Measurements from ENCODE around the gene MRPS34.
"Not testable (repeated sequence)": the region's sequence is repeated elsewhere in the genome, so short reads cannot be mapped to it uniquely, and the experiment has no call there.

Gene MRPS34

DNA sequence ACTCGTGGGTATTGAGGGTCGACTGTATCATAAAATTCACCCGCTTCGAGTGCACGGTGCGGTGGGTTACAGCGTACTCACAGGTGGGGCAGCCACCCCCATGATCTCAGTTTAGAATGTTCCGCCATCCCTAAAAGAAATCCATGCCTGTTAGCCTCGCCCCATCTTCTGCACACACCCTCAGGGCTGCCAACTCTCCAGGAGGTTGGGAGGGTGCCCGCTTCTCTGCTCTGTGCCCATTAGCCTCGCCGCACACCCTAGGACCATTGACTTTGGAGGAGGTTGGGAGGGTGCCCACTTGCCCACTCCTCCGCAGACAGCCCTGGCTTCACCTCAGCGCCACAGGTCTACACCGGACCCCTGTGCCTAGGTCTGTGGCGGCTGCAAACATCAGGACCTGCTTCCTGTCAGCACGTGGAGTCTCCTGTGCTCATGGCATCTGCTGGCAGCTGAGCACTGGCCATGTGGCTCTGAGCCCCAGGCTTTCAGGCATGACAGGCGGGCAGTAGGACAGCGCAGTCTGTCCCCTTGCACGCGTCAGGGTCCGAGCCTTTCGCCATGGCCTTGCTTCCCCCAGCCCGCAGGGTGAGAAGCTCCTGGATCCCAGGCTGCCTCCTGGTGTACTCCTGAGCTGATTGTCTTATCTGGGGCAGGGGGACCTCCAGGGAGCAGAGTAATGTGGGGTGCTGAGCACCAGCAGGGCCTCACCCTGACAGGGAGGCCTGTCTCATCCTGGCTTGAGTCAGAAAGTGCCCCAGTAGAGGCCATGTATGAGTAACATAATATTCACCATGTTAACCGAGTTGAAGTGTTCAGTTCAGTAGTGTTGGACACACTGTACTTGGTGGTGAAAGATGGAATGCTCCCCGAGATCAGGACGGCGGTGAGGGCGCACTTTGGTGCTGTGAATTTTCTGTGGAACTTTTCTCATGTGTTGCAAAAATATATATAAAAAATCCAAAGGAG, 23.5 kb downstream of the MRPS34 start:
- TF ChIP-seq ZNF274 (IDR thresholded peaks at IDR 0.05; ENCODE audit: low read depth, low read length) = no peak
- no peak overlapping the region for H3K4me3 ChIP-seq (ENCODE audit: low read length)

DNA sequence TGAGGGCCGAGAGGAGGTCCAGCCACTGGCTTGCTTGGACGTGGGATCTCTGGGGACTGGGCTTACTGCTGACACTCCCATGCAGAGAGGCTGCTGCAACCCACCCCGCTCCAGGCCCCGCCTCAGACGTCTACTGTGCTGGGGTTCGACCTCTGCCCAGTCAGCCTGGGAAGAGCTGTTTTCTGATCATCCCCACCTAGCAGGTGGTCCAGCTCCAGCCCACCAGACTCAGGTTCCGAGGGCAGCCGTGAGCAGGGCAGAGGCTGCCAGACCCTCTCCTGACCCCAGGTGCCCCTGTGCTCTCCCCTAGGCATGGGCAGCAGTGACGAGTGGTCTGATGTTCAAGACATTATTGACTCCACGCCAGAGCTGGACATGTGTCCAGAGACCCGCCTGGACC, 25.0 kb downstream of the MRPS34 start:
- TF ChIP-seq ZNF274 (IDR thresholded peaks at IDR 0.05; ENCODE audit: low read depth, low read length) = no peak
- H3K4me3 ChIP-seq (ENCODE audit: low read length) = no peak overlapping the region

DNA sequence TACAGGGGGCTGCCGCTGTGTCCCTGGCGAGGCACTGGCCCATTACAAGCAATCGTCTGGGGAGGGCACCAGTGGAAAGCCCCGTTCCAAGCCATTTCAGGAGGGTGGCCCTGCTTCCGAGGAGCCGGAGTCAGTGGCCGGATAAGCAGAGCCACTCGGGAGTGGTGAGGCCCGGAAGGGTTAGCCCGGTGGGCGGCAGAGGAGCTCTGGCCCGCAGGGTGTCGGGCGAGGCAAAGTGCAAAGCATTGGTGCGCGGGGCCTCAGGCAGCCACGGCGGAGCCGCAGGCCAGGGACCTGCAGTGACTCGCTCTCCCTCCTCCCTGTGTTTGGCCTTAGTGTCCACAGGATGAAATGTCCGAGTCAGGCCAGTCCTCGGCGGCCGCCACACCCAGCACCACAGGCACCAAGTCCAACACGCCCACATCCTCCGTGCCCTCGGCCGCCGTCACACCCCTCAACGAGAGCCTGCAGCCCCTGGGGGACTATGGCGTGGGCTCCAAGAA, 26.2 kb downstream of the MRPS34 start:
- TF ChIP-seq ZNF274 (IDR thresholded peaks at IDR 0.05; ENCODE audit: low read depth, low read length) = no peak
- H3K4me3 ChIP-seq (ENCODE audit: low read length) = no peak overlapping the region

GRCh38 chr16:1745900-1746692, 26.8 kb downstream of the MRPS34 start:
- H3K4me3 ChIP-seq (ENCODE audit: low read length) = no peak overlapping the region
- TF ChIP-seq ZNF274 (IDR thresholded peaks at IDR 0.05; ENCODE audit: low read depth, low read length) = no peak

- H3K4me3 ChIP-seq (ENCODE audit: low read length) = no peak overlapping the region
- TF ChIP-seq ZNF274 (IDR thresholded peaks at IDR 0.05; ENCODE audit: low read depth, low read length) = no peak
Measured at GRCh38 chr16:1745181-1745899, 27.6 kb downstream of the MRPS34 start.

DNA sequence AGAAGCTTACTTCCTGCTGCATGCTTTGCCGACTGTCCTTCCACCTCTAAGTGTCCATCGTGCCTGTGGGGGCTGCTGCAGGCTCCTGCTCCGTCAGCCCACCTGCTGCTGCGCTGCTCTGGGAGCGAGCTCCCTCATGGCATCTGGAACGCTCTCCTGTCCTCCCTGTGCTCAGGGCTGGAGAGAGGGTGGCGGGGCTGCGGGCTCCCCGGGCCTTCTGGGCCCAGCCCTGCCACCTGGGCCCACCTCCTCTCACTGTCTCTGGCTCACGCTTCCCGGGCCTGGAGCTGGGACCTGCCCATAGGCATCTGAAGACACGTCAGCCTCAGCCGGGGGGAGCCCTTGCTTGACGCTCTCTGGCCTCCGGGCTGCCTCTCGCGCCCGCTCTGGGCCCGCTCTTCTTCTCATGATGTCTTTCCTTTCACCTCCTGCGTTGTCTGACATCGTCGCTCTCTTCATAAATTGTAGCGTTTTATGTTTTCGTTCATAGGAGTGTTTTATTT, 28.5 kb downstream of the MRPS34 start:
- no peak overlapping the region for H3K4me3 ChIP-seq (ENCODE audit: low read length)
- TF ChIP-seq ZNF274 (IDR thresholded peaks at IDR 0.05; ENCODE audit: low read depth, low read length) = no peak

DNA sequence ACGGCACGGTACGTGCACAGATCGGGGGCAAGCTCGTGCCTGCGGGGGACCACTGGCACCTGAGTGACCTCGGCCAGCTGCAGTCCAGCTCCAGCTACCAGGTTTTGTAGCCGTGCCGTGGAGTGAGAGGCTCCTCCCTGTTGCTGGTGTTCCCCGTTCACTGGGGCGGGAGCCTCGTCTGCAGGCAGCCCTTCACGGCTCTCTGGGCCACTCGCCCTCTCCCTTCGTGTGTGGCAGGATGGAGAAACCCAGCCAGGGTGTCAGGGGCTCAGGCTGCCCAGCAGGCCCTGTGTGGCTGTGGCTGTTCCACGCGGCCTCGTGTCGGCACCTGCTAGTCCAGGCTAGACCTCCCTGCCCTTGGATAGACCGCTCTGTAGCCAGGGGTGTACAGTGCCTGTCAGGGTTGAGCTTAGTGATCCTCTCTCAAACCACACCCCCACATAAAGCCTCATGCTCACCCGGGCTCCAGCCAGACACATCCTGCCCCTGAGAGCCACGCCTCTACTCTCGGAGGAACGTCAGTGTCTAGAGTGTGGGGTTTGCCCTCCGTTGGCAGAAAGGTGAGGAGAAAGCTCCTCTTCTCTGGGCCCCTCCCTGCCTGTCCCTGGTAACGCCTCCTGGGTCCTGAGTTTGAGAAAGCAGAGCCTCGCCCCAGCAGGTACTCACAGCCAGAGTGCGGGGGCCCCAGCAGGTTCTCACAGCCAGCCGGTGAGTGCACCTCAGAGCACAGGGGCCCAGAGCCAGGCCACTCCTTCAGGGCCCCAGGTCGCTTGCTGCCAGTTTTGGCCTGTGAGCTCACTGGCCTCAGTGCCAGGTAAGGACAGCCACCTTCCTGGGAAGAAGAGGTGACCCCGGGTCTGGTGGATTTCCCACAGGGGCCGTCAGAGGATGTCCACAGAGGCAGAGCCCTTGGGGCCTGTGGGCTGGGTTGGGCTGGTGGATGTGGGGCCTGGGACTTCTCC, 29.3 kb downstream of the MRPS34 start:
- no peak for TF ChIP-seq ZNF274 (IDR thresholded peaks at IDR 0.05; ENCODE audit: low read depth, low read length)
- H3K4me3 ChIP-seq (ENCODE audit: low read length) = no peak overlapping the region

DNA sequence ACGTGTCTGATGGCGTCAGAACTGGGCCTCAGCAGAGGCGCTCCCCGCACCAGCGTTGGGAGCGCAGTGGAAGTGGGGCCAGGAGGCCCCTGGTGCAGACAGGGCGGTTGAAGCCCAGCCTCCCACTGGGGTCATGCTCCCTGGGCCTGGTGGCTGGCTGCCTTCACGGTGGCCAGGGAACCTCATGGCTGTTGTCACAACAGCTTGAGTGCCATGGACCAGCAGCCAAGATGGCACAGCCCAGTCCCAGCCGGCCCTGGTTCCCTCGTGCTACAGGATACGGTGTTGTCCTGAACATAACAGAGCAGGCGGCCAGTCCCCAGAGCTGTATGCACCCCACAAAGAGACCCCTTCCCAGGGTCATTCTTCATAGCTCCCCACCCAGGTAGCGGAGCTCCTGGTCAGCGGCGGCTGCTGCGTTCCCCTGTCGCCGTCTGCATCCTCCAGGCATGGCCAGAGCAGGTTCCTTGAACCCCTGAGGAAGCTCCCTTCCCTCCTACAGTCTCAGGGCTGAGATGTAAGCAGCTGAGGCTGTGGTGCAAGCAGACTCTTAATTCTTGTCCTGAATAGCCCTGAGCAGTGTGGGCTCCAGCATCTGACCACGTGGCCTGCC, 31.3 kb downstream of the MRPS34 start:
- TF ChIP-seq ZNF274 (IDR thresholded peaks at IDR 0.05; ENCODE audit: low read depth, low read length) = no peak
- no peak overlapping the region for H3K4me3 ChIP-seq (ENCODE audit: low read length)

GRCh38 chr16:1740781-1741490, 32.0 kb downstream of the MRPS34 start:
- H3K4me3 ChIP-seq (ENCODE audit: low read length) = no peak overlapping the region
- no peak for TF ChIP-seq ZNF274 (IDR thresholded peaks at IDR 0.05; ENCODE audit: low read depth, low read length)

DNA sequence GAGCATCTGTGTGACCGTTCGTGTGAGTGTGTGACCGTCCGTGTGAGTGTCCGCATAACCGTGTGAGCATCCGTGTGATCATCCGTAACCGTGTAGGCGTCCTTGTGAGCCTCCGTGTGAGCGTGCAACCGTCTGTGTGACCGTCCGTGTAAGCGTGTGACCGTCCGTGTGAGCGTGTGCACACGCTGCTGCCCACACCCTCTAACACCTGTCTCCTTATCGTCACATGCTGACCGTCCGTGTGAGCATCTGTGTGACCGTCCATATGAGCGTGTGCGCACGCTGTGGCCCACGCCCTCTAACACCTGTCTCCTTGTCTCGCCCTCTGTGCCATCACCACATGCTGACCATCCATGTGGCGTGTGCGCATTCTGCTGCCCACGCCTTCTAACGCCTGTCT, 32.7 kb downstream of the MRPS34 start:
- no peak for TF ChIP-seq ZNF274 (IDR thresholded peaks at IDR 0.05; ENCODE audit: low read depth, low read length)
- no peak overlapping the region for H3K4me3 ChIP-seq (ENCODE audit: low read length)

DNA sequence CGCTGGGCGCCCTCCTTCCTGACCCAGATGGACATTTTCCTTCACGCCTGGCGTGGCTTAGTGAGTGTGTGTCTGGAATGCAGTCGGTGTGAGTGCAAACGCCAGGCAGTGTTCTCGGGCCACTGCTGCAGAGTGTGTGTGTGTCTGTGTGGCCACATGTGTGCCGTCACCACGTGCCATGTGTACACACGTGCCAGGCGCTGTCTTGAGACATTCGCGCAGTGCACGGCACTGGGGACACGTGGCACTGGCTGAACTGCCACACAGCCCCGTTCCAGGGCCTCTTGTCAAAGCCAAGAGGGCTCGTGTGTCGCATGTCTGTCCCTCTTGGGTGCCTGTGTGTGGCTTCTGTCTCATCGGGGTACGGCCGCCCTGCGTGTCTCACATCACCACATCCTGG, 38.1 kb downstream of the MRPS34 start:
- H3K4me3 ChIP-seq (ENCODE audit: low read length) = no peak overlapping the region
- no peak for TF ChIP-seq ZNF274 (IDR thresholded peaks at IDR 0.05; ENCODE audit: low read depth, low read length)

DNA sequence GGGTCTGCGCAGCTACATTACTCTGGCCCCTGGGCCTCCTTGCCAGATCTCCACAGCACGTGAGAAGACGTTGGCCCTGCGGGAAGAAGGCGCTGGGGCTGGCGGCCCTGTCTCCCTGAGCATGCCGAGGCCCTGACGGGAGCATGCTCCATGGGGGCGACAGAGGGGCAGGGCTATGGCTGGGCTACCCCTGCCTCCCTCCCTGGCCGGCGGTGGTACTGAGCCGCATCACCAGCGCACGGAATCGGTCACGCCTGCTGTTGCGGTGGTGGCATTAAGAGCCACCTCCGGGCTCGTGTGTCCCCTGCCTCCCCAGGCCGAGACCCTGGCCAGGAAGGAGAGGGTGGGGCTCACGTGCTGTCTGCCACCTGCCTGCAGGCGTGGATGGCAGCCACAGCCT, 38.8 kb downstream of the MRPS34 start:
- TF ChIP-seq ZNF274 (IDR thresholded peaks at IDR 0.05; ENCODE audit: low read depth, low read length) = no peak
- no peak overlapping the region for H3K4me3 ChIP-seq (ENCODE audit: low read length)

DNA sequence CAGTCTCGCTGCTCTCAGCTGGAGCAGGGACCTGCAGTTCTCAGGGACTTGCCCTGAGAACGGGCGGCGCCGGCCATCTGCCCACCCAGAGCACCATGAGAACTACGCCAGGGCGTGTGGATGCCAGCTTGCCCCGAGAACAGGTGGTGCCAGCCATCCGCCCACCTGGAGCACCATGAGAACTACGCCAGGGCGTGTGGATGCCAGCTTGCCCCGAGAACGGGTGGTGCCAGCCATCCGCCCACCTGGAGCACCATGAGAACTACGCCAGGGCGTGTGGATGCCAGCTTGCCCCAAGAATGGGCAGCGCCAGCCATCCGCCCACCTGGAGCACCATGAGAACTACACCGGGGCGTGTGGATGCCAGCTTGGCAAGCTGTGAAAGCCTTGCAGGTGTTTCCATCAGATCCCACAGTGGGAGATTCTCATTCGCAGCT, 40.4 kb downstream of the MRPS34 start:
- not testable (repeated sequence) for H3K4me3 ChIP-seq (ENCODE audit: low read length)
